Epithelial cell of esophagus (primary cell): ENCODE data around the gene POLR2B.
"Not testable (repeated sequence)": the region's sequence is repeated elsewhere in the genome, so short reads cannot be mapped to it uniquely, and the experiment has no call there.

Experiments
- DNase-seq: peaks from one replicate; pipeline ENCODE4 v3.0.0; 2010; ENCODE audit warnings: low read depth
- H3K4me3 ChIP-seq: 2 replicates; pipeline ENCODE4 v1.5.1; 2011; ENCODE audit warnings: mild to moderate bottlenecking, low read length, control low read depth
- CTCF ChIP-seq: IDR thresholded peaks from 2 replicates; pipeline ENCODE4 v1.5.1; 2011; ENCODE audit warnings: low read depth, mild to moderate bottlenecking, low read length, control low read depth, inconsistent platforms; ENCODE audit not compliant: insufficient read depth; ENCODE audit errors: missing control alignments

Gene POLR2B

GRCh38 chr4:57040510-57040909, 61.8 kb downstream of the POLR2B start:
- no peak for DNase-seq
- TF ChIP-seq CTCF, result no peak
- H3K4me3 ChIP-seq, result no peak overlapping the region

GRCh38 chr4:57041020-57041419, 62.3 kb downstream of the POLR2B start:
- H3K4me3 ChIP-seq, result no peak overlapping the region
- DNase-seq, result no peak
- TF ChIP-seq CTCF, result no peak

GRCh38 chr4:57042711-57043169, 64.0 kb downstream of the POLR2B start:
- TF ChIP-seq CTCF, result no peak
- DNase-seq, result no peak
- H3K4me3 ChIP-seq, result no peak overlapping the region

GRCh38 chr4:57043347-57044251, 64.9 kb downstream of the POLR2B start:
- TF ChIP-seq CTCF, result no peak
- H3K4me3 ChIP-seq, result no peak overlapping the region
- DNase-seq, result no peak

- TF ChIP-seq CTCF, result no peak
- DNase-seq, result no peak
- H3K4me3 ChIP-seq, result no peak overlapping the region
Measured at GRCh38 chr4:57044279-57044678, 65.6 kb downstream of the POLR2B start.

- DNase-seq, result no peak
- no peak overlapping the region for H3K4me3 ChIP-seq
- TF ChIP-seq CTCF, result no peak
Measured at GRCh38 chr4:57044996-57045395, 66.3 kb downstream of the POLR2B start.

GRCh38 chr4:57047046-57047445, 68.3 kb downstream of the POLR2B start:
- not testable (repeated sequence) for H3K4me3 ChIP-seq, DNase-seq
